Measurements from ENCODE around the gene SMIM20.

DNA sequence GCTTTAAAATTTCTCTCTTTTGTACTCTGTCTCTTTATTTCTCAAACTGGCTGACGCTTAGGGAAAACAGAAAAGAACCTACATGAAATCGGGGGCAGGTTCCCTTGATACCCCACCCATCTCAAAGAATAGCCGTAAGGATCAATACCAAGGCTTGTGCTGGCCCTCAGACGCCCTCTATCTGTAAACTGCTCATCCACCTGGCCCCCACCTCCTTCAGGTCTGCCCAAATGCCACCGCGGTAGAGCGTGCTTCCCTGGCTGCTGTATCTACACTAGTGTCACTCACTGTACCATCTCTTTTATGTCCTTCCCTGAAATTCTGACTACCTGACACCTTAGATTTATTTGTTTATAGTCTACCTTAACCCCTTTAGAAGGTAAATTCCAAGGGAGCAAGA, 62.8 kb downstream of the SMIM20 start:
- TF ChIP-seq, protein P1, sequence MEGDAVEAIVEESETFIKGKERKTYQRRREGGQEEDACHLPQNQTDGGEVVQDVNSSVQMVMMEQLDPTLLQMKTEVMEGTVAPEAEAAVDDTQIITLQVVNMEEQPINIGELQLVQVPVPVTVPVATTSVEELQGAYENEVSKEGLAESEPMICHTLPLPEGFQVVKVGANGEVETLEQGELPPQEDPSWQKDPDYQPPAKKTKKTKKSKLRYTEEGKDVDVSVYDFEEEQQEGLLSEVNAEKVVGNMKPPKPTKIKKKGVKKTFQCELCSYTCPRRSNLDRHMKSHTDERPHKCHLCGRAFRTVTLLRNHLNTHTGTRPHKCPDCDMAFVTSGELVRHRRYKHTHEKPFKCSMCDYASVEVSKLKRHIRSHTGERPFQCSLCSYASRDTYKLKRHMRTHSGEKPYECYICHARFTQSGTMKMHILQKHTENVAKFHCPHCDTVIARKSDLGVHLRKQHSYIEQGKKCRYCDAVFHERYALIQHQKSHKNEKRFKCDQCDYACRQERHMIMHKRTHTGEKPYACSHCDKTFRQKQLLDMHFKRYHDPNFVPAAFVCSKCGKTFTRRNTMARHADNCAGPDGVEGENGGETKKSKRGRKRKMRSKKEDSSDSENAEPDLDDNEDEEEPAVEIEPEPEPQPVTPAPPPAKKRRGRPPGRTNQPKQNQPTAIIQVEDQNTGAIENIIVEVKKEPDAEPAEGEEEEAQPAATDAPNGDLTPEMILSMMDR (IDR thresholded peaks at IDR 0.05), result no peak
- no peak for TF ChIP-seq POLR2A (IDR thresholded peaks at IDR 0.05)

Data from esophagus squamous epithelium (tissue), 4 donors.